Ovary (tissue), 3 donors: Measurements from ENCODE around the gene GUCY1B1.

Experiments used
- CTCF ChIP-seq, 3 donors: fragments of 450-650 bp in 2 of 3; fragments of 200-600 bp in 1 of 3; IDR thresholded peaks; one replicate each; pipeline versions ENCODE4 v1.5.1 to v1.8.0; 2016 to 2022; ENCODE audit warnings: antibody characterized with exemption in 3 of 3, mild to moderate bottlenecking in 1 of 3
- EP300 ChIP-seq: sonication (generic); formaldehyde crosslinking; IDR thresholded peaks from one replicate; pipeline ENCODE4 v1.6.1; 2017; ENCODE audit warnings: antibody characterized with exemption
- POLR2A ChIP-seq: fragments of 450-650 bp; IDR thresholded peaks from one replicate; pipeline ENCODE4 v1.6.1; 2017; ENCODE audit warnings: antibody characterized with exemption, mild to moderate bottlenecking, moderate library complexity
- donor health status: DM: no; HTN: no; CAD: no.

- no peak for TF ChIP-seq CTCF (IDR thresholded peaks at IDR 0.05)
- TF ChIP-seq POLR2A: no peak
- TF ChIP-seq EP300: no peak
Measured at GRCh38 chr4:155822572-155822971, 63.8 kb downstream of the GUCY1B1 start.
